ENCODE measurements around the gene VWA5B1. TPM values are rescaled to one million over a fixed set of nuclear protein-coding genes. Genes with fewer than 3 reads are reported as not detected.

The VWA5B1 gene
- total RNA-seq, 1 donor from 2014 or later, result not detected

DNA sequence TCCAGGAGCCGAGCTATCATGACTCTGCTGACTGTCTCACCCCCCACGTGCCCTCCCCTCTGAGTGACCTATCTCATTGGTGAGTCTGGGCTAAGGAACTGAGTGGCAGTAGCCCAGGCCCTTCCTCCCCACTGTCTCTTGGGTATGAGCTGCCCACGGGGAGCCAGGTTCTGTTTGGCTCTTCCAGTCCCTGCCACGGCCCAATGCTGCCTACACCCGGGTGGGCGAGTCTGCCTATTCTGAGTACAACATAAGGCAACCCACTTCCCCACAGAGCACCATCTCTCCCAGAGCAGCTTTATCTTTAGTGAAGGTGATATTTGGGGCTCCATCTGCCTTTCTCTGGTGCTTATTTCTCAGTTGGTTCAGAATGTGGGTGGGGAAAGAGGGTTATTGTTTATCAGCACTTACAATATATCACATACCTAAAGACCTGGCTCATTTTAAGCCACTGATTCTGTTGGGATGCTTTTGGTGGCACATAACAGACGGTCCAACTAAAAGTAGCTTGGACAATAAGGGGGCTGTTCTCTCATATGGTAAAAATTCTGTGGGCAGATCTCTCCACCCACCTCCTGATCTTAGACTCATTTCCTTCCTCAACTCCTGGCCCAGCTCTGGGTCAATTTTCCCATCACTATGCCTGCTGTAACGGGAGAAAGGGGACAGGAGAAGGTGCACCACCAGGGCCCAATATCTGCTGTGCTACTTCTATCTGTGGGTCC, 27.7 kb upstream of the VWA5B1 start:
- H3K36me3 ChIP-seq, result no peaks in the 10 kb centered on the region
- intact Hi-C loops (cut with DNase I), result no loop called here
- DNase-seq (ENCODE audit: extremely low spot score in 2 of 2), result no peak
- H3K9me3 ChIP-seq, result no peaks in the 10 kb centered on the region
- TF ChIP-seq CTCF (IDR thresholded peaks at IDR 0.05) (no peak), POLR2A (IDR thresholded peaks at IDR 0.05) (no peak), POLR2AphosphoS5 (IDR thresholded peaks at IDR 0.05; ENCODE audit: insufficient read depth in 1 of 2, low read depth in 1 of 2) (no peak)
- no peak overlapping the region for H3K4me3 ChIP-seq
- no peak overlapping the region for H3K27ac ChIP-seq
- H3K4me1 ChIP-seq, result no peaks in the 10 kb centered on the region
- H3K27me3 ChIP-seq, result no peaks in the 10 kb centered on the region

DNA sequence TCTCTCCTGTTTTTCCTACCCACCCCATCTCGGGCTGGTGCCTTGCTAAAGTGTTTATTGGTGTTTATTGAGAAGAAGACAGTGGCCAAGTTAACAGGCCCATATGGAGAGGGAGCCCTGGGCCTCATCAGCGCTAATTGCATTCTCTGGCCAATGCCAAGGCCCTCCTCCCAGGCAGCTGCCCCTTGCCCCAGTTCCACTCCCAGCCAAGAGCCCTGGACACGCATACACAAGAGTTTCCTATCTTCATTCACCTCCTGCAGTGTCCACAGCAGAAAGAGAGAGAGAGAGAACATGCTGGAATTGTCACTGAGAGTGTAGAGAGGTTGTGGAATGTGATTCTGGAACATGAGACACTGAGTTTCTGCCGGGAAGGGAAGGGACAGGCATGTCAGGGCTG, 25.4 kb upstream of the VWA5B1 start:
- intact Hi-C loops (cut with DNase I), result no loop called here
- no peak overlapping the region for H3K4me3 ChIP-seq
- DNase-seq (ENCODE audit: extremely low spot score in 2 of 2), result no peak
- no peaks in the 10 kb centered on the region for H3K4me1 ChIP-seq
- H3K9me3 ChIP-seq, result no peaks in the 10 kb centered on the region
- no peaks in the 10 kb centered on the region for H3K36me3 ChIP-seq
- no peaks in the 10 kb centered on the region for H3K27me3 ChIP-seq
- H3K27ac ChIP-seq, result no peak overlapping the region
- TF ChIP-seq POLR2A (IDR thresholded peaks at IDR 0.05) (no peak), CTCF (IDR thresholded peaks at IDR 0.05) (no peak), POLR2AphosphoS5 (IDR thresholded peaks at IDR 0.05; ENCODE audit: insufficient read depth in 1 of 2, low read depth in 1 of 2) (no peak)

DNA sequence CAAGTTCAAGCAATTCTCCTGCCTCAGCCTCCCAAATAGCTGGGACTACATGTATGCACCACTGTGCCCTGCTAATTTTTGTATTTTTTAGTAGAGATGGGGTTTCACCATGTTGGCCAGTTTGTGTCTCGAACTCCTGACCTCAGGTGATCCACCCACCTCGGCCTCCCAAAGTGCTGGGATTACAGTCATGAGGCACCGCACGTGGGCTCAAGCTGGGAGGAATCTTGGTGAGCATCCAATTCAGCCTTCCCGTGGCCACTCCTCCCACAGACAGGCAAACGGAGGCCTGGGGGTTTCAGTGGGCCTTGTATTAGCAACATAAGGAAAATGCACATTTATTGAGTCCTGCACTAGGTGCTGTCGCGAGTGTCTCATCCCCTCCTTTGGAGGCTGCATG, 24.5 kb upstream of the VWA5B1 start:
- no peak for DNase-seq (ENCODE audit: extremely low spot score in 2 of 2)
- Histone ChIP-seq H3K36me3 (no peaks in the 10 kb centered on the region), H3K9me3 (no peaks in the 10 kb centered on the region), H3K4me1 (no peaks in the 10 kb centered on the region), H3K4me3 (no peak overlapping the region), H3K27me3 (no peaks in the 10 kb centered on the region), H3K27ac (no peak overlapping the region)
- intact Hi-C loops (cut with DNase I), result no loop called here
- TF ChIP-seq CTCF (IDR thresholded peaks at IDR 0.05) (no peak), POLR2AphosphoS5 (IDR thresholded peaks at IDR 0.05; ENCODE audit: insufficient read depth in 1 of 2, low read depth in 1 of 2) (no peak), POLR2A (IDR thresholded peaks at IDR 0.05) (no peak)

GRCh38 chr1:20266642-20267041, 24.0 kb upstream of the VWA5B1 start:
- H3K27me3 ChIP-seq, result no peaks in the 10 kb centered on the region
- no peak for DNase-seq (ENCODE audit: extremely low spot score in 2 of 2)
- H3K4me1 ChIP-seq, result no peaks in the 10 kb centered on the region
- no peak for TF ChIP-seq POLR2A (IDR thresholded peaks at IDR 0.05)
- TF ChIP-seq POLR2AphosphoS5 (IDR thresholded peaks at IDR 0.05; ENCODE audit: insufficient read depth in 1 of 2, low read depth in 1 of 2), result no peak
- no peak for TF ChIP-seq CTCF (IDR thresholded peaks at IDR 0.05)
- no peak overlapping the region for H3K27ac ChIP-seq
- intact Hi-C loops (cut with DNase I), result no loop called here
- H3K36me3 ChIP-seq, result no peaks in the 10 kb centered on the region
- H3K9me3 ChIP-seq, result no peaks in the 10 kb centered on the region
- no peak overlapping the region for H3K4me3 ChIP-seq

Measured in vagina (tissue), 2 donors.